Measurements from ENCODE around the gene CHI3L2.

CHI3L2 gene

DNA sequence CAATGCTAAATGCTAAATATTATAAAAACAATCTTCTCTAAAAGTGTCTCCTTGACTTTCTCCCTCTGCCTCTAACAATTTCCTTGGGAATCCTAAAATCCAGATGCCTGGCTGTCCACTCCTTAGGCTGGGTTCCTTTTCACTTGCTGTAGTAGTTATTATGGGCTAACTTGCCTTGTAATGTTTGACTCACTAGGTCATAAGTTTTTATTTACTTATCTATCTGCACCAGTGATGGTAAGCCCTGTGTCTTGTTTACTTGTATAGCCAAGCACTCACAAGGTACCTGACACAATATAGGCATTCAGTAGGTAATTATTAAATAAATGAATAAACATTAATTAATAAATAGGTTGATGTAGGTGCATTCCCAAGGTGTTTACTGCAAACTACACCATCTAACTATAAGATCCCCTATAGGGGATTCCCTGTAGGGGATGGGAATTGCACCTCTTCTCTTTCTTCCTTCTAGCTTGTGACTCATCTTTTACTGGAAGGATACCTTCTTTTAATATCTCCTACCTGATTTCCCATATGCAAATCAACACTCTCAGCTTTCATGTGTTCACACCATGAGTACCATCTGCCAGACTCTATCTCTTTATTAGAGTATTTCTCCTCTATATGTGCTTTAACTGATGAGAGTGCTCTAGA lies 48.4 kb downstream of the CHI3L2 start:
- no peak overlapping the region for H3K4me3 ChIP-seq (ENCODE audit: low read depth, low read length)
- in situ Hi-C loops (cut with HindIII; ENCODE audit: low sequenced_read_pairs), result no loop called here
- TF ChIP-seq, protein P1, sequence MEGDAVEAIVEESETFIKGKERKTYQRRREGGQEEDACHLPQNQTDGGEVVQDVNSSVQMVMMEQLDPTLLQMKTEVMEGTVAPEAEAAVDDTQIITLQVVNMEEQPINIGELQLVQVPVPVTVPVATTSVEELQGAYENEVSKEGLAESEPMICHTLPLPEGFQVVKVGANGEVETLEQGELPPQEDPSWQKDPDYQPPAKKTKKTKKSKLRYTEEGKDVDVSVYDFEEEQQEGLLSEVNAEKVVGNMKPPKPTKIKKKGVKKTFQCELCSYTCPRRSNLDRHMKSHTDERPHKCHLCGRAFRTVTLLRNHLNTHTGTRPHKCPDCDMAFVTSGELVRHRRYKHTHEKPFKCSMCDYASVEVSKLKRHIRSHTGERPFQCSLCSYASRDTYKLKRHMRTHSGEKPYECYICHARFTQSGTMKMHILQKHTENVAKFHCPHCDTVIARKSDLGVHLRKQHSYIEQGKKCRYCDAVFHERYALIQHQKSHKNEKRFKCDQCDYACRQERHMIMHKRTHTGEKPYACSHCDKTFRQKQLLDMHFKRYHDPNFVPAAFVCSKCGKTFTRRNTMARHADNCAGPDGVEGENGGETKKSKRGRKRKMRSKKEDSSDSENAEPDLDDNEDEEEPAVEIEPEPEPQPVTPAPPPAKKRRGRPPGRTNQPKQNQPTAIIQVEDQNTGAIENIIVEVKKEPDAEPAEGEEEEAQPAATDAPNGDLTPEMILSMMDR (IDR thresholded peaks at IDR 0.05; ENCODE audit: low read depth, low read length), result no peak
- no peak for DNase-seq (ENCODE audit: low read depth, low spot score)

DNA sequence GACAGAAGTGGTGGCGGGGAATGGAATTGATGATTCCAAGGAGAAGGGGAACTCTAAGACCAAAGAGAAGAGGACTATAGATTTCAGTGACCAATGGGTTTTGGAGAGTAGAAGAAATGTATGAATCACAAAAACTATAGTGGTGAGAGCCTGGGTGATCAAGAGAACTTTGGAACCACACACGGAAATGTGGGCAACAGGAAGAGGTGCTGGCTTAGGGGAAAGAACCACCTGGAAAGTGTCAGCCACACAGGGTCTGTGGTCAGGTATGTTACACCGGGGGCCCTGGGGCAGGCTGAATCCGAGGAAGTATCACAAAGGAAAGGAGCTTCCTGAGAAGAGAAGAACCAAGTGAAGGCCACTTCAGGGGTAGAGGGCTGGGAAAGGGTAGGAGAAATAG lies 51.6 kb downstream of the CHI3L2 start:
- TF ChIP-seq, protein P1 (IDR thresholded peaks at IDR 0.05; ENCODE audit: low read depth, low read length), result no peak
- H3K4me3 ChIP-seq (ENCODE audit: low read depth, low read length), result no peak overlapping the region
- in situ Hi-C loops (cut with HindIII; ENCODE audit: low sequenced_read_pairs), result no loop called here
- DNase-seq (ENCODE audit: low read depth, low spot score), result no peak

DNA sequence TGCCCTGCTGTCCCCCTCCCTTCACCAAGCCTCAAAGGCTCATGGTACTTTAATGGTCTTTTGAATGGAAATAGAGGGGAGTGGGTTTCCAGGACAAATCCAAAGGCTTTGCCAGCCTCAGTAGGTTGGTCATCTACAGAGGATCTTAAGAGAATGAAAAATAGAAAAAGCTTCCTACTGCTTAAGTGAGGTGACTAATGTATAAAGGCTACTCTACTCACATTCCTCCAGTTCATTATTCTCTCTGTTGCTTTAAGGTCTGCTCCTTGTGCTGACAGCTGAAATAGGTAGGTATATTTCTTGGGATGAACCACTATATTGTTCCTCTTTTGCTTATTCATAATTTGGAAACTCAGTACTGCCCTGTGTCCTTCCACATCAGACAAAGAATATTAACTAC lies 52.8 kb downstream of the CHI3L2 start:
- H3K4me3 ChIP-seq (ENCODE audit: low read depth, low read length), result no peak overlapping the region
- TF ChIP-seq, protein P1 (IDR thresholded peaks at IDR 0.05; ENCODE audit: low read depth, low read length), result no peak
- no peak for DNase-seq (ENCODE audit: low read depth, low spot score)
- in situ Hi-C loops (cut with HindIII; ENCODE audit: low sequenced_read_pairs), result no loop called here

DNA sequence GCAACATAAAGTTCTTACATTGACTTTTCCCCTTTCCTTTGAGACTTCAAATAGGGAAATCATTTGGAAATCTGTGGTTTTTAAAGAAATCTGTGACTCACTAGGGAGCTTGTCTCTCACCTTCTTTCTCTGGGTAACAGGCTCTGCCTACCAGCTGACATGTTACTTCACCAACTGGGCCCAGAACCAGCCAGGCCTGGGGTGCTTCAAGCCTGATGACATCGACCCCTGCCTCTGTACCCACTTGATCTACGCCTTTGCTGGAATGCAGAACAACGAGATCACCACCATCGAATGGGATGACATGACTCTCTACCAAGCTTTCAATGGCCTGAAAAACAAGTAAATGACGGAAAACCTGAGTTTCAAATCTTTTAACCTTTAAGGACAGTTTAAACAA lies 53.9 kb downstream of the CHI3L2 start:
- TF ChIP-seq, protein P1 (IDR thresholded peaks at IDR 0.05; ENCODE audit: low read depth, low read length), result no peak
- DNase-seq (ENCODE audit: low read depth, low spot score), result no peak
- in situ Hi-C loops (cut with HindIII; ENCODE audit: low sequenced_read_pairs), result no loop called here
- H3K4me3 ChIP-seq (ENCODE audit: low read depth, low read length), result no peak overlapping the region

DNA sequence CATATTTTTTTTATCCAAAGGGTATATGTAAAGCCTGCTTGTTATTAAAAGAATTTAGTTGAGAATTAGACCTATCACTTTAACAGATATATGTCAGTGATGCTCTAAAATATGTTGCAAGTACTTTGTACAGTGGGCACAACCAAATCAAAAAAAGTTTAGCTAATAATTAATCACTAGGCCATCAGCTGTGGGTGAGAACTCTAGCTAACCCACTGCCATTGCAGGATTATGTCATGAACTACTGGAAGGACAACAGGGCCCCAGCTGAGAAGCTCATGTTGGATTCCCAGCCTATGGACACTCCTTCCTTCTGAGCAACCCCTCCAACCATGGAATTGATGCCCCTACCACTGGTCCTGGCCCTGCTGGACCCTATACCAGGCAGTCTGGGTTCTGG lies 56.3 kb downstream of the CHI3L2 start:
- in situ Hi-C loops (cut with HindIII; ENCODE audit: low sequenced_read_pairs), result no loop called here
- no peak overlapping the region for H3K4me3 ChIP-seq (ENCODE audit: low read depth, low read length)
- no peak for DNase-seq (ENCODE audit: low read depth, low spot score)
- TF ChIP-seq, protein P1 (IDR thresholded peaks at IDR 0.05; ENCODE audit: low read depth, low read length), result no peak

DNA sequence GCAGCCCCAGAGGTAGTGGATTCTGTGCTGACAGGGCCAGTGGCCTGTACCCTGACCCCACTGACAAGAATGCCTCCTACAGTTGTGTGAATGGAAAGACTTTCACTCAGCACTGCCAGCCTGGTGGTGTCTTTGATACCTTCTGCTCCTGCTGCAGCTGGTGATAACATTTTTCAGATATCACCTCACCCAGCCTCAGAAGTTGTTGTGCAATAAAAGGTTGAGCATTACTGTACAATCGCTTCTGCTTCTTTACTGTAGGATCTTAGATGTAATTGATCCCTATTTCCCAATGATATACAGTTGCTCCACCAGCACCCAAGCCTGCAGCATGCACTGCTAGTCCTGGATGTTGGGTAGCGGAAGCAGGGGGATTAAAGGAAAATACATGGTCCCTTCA lies 58.4 kb downstream of the CHI3L2 start:
- no peak for DNase-seq (ENCODE audit: low read depth, low spot score)
- in situ Hi-C loops (cut with HindIII; ENCODE audit: low sequenced_read_pairs), result no loop called here
- H3K4me3 ChIP-seq (ENCODE audit: low read depth, low read length), result no peak overlapping the region
- TF ChIP-seq, protein P1 (IDR thresholded peaks at IDR 0.05; ENCODE audit: low read depth, low read length), result no peak

Measured in astrocyte of the spinal cord (primary cell).